GM18861 (cell line): ENCODE data around the gene ALS2CL.

Experiments
- ATAC-seq: cut with Tn5 transposase; IDR thresholded peaks from one replicate; pipeline ENCODE4 v1.9.1; 2021; ENCODE audit not compliant: unreplicated experiment

ALS2CL gene

GRCh38 chr3:46716461-46717441, 23.3 kb upstream of the ALS2CL start:
- no peak for ATAC-seq

GRCh38 chr3:46715507-46716175, 22.2 kb upstream of the ALS2CL start:
- no peak for ATAC-seq

DNA sequence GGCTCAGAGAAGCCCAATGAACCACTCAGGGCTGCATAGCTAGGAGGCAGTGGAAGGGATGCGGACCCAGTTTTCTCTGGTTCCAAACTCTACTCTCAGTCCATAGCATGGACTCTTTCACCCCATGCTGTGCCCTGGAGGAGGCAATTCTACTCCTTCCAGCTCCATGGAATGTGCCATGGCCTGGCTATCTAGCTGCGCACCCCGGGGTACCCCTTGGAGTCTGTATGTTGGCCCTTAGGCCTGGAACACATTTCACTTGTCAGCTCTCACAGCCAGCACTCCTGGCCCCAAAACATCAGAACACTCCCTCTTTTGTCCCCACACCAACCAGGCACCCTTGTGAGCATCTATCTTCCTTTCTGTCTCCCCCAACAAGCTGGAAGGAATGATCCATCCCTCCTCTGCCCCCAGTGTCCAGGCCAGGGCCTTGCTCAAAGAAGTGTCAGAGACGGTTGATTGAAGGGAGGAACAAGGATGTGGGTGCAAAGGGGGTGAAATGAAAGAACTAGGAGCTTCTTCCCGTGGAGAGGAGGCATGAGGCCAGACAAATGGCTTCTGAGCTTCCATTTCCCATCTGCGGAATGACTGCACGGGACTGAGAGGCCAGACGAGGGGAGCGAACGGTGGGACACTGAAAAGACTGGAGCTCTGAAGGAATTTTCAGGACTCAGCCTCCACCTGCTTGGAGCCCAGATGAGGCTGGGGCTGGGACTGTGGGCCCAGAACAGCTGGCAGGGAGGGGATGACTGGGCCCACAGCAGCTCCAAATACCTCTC, 21.4 kb upstream of the ALS2CL start:
- ATAC-seq: no peak

DNA sequence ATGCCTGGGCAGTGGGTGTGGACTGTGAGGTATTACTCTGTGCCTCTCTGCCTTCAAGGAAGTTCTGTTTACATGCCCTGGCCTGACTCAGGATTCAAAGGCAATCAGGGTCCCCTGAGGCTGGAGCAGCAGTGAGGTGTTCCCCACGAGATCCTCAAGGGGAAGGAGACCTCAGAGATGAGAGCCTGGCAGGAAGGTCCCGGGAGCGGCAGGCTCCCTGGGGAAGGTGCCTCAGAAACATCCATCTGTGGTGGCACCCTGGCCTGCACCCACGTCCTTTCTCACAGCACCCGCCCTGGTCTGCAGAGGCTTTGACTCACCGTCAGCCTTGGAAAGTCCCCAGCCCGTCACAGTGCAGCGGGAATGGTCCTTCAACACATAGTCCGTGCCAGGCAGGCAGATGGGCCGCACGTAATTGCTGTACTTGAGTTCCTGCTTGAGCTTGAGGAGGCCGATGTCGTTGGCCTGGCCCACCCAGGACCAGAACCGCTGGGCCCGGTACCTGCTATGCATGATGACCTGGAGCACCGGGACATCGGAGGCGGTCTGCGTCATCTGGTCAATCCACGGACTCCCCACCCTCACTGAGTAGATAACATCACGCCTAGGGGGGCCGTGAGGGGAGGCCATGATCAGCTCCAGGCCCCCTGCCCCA, 20.5 kb upstream of the ALS2CL start:
- no peak for ATAC-seq

- no peak for ATAC-seq
Observed at GRCh38 chr3:46713050-46713897, 19.8 kb upstream of the ALS2CL start.

DNA sequence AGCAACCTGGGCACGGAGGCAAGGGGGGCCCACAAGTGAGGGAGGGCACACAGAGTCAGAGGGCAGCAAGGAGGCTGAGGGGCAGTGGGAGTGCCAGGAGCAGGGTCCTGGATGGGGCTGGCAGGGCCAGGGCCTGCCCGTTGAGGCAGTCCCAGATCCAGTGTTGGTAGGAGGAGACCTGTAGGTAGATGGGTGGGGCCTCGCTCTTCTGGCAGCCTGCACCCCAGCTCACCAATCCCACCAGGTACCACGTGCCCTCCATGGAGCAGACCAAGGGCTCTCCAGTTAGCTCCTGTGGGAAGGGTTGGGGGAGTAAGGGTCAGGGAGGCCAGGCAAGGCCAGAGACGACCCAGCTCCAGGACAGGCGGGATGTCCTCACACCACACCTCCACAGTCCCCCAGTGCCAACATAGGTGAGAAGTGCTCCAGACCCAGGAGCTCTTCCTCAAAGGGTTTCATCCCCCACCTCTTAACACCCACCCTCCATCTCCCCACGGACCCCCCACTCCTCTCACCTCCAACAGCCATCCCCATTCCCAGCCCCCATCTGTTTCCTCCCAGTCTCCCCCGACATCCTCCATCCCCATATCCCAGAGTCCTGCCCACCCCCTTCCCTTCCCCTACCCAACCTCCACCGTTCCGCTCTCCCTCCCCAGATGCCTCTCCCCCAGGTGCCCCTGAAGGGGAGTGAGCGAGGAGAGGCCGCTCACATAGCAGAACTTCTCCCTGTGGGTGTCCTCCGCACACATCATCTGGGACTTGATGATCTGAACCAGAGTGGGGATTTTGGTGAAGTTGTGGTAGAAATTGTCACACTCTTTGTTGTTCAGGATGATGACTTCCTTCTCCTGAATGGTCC, 18.9 kb upstream of the ALS2CL start:
- no peak for ATAC-seq

DNA sequence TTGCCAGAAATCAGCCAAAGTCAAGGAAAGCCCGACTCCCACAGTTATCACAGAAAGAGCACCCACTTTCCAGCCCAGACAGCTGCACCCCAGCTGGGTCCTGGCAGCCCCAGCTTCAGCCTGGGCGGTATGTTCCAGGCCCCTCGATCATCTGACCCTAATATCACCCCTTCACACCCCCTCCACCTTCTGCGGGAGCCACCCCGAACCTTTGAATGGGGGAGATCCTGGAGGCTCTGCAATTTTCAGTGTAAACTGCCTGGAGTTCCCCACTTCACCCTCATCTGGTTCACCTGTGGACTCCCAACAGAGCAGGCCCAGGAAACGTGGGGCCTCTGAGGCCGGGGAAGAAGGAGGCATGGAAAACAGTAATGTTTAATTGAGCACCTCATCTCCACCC, 18.3 kb upstream of the ALS2CL start:
- ATAC-seq: no peak

DNA sequence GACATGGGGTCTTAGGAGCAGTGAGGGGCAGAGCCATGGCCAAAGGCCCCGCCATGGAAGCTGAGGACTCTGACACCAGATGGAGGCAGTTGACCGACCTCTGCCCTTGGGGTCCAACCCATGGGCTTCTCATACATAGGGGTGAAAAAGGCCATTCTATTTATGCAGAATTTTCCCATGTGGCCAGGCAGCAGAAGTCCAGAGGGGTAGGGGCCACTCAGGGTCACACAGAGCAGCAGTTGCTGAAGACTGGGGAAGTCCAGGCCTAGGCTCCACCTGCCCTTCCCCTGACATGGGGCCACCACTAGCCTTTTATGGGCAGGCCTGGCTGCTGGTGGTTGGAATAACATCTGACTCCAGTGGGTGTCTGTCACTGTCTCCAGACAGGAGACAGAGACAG, 17.8 kb upstream of the ALS2CL start:
- ATAC-seq: no peak

- ATAC-seq: no peak
Observed at GRCh38 chr3:46710671-46711295, 17.3 kb upstream of the ALS2CL start.

- no peak for ATAC-seq
Observed at GRCh38 chr3:46710229-46710628, 16.8 kb upstream of the ALS2CL start.

DNA sequence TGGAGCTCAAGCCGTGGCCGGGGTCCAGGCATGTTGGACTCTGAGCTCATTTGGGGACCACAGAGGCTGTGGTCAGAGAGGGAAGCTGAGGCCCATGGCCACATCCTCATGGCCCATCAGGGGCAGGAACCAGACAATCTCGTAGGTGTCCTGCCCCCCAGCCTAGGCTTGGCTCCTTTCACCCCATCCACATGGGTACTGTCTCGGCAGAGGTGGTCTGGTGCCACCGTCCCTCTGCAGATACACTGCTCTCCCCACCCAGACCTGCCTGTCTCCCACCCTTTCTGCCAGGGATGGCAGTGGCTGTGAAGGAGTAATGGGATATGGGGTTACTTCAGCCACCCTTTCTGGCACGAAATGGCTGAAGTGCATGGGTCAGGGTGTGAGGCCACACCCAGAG, 16.2 kb upstream of the ALS2CL start:
- ATAC-seq: no peak

DNA sequence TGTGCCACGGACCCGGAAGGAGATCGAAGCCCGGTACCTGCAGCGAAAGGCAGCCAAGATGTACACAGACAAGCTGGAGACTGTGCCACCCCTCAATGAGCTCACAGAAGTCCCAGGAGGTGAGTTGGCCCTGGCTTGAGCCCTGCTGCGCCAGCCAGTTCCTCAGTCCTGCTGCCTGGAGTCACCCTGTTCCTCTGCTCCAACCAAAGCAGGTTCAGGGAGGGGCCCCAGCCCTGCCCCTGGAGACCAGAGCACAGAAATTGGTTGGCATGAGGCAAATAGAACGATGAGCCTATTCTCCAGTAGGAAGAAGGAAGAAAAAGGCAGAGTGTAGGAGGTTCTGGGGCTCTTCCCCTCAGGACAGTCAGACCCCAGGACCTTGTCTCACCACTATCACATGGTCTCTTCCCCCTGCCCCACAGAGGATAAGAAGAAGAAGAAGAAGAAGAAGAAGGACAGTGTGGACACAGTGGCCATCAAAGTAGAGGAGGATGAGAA, 15.7 kb upstream of the ALS2CL start:
- ATAC-seq: no peak

GRCh38 chr3:46708401-46709156, 15.1 kb upstream of the ALS2CL start:
- ATAC-seq: no peak

DNA sequence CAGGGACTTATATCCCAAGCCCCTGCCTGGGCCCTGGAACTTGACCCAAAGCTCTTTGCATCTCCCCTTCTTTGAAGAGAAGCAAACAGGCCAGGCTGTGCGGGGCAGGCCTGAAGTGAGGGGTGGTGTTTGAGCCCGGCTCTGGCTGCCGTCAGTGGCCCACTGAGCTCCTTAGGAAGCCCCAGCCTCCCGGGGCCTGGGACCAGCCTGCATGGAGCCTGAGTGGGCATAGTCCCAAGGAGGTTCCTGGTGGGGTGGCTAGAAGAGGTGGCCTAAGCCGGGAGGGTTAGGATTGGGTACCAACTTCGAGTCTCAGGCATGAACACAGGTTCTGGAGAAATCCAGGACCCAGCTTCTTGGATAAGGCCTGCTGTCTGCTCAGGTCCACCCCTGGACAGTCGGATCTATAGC, 14.1 kb upstream of the ALS2CL start:
- ATAC-seq: no peak

- ATAC-seq: no peak
Observed at GRCh38 chr3:46706771-46707582, 13.5 kb upstream of the ALS2CL start.

DNA sequence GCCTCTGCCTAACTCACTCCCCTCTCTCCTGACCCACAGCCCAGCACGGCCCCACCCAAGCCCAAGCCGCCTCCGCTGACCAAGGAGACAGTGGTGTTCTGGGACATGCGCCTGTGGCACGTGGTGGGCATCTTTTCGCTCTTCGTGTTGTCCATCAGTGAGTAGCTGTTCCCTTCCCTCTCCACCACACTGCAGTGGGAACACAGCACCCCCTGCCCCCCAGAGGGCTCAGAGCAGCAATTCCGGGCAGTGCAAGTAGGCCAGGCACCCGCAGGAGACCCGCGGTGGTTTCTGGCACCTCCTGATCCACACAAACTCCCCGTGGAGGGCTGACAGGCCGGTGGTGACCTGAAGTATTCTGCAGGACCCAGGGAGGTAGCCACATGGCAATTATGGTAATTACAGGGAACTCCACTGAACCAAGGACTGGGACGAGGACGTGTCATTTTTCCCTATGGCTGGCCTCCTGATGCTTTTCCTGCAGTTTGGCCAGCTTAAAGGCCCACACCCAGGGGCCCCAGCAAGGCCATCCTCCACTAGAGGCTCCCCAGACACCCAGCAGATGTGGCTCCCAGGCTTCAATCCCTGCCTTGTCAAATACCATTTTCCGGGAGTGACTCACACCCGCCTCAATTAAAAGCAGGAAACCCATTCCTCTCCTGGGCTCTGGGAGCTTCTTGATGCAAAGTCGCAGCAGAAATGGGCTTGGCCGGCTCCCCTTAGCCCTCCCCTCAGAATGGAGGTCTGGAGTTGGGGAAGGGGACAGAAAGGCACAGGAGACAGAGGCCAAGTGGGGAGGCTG, 12.5 kb upstream of the ALS2CL start:
- no peak for ATAC-seq
